Measurements from ENCODE around the gene OPRM1.

OPRM1 gene

DNA sequence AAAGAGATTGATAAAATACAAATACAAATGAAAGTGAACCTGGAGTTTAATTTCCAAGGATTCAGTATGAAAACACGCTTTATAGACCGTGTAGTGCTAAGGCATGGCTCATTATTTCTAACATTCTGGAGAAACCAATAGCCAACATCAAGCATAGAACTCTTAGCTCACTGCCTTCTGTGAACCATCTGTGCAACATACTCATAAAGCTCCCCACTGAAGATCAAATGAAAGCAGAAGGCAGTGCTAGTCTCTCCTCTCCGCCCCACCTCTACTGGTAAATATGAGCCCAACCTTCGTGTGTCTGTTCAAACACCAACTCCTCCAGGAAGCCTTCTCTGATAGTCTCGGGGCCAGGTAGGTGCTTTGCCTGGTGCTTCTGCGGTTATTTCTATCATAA, 163.9 kb downstream of the OPRM1 start:
- no peak for DNase-seq (ENCODE audit: low spot score)

DNA sequence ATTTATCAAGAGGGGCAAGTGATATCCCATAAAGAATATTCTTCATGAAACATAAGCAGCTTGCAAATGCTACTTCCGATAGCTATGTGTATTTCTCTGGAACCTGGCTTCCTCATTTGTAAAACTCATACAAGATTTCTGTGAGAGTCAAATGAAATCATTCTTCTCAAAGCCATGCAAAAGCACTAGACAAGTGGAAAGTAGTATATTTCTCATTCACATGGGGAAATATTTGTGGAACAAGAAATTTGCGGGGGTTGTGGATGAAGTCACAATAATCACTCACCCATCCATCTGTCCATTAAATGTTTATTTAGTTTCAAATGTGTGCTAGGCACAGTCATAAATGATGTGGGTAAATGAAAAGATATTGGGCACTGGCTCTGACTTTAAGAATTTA, 167.1 kb downstream of the OPRM1 start:
- no peak for DNase-seq (ENCODE audit: low spot score)

DNA sequence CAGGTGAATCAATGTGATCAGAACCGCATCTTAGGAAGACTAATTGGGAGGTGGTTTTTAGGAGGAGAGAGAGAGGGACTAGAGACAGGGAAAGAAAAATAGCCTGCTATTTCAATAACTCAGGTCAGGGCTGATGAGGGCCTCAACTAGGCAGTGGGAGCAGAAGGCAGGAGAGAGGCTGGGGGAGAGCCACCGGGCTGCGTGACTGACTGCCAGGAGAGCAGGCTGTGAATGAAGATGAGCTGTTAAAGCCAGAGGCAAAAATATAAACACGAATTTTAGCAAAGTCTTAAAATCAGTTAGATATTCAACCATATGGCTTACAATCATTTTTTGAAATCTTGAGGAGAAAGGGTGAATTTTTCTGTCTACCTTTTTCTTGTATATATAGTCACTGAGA, 168.0 kb downstream of the OPRM1 start:
- DNase-seq (ENCODE audit: low spot score): no peak

DNA sequence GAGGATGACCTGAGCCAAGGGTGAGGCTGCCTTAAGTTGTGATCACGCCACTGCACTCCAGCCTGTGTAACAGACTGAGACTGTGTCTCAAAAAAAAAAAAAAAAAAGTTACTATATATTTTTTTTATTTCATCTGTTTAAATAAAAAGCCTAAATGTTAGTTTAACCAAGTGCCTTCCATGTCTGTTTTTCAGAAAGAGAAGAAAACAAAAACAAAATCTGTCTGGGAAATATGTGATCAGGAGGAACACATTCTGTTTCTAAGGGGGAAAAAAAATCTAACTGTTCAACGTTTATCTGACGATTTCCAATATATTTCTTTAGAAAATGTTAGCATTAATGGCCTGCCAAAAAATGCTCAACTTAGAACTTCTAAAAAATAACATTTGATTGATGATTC, 170.5 kb downstream of the OPRM1 start:
- DNase-seq (ENCODE audit: low spot score): no peak

DNA sequence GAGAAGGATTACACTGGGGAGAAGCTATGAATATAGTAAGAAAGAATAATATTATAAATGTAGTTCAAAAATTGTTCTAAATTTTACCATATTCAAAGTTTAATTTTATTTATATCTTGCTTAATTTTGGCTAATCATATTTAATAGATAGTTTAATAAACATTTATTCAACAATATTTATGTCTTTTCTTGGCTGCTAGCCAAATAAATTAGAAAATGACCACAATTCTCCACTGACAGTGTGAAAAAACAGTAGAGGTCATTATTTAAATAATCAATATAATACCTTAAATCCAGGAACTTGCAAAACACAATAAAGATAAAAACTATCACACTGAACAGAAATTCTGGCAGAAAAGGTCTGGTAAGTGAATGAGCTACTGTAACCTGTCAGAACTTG, 171.6 kb downstream of the OPRM1 start:
- DNase-seq (ENCODE audit: low spot score): no peak

DNA sequence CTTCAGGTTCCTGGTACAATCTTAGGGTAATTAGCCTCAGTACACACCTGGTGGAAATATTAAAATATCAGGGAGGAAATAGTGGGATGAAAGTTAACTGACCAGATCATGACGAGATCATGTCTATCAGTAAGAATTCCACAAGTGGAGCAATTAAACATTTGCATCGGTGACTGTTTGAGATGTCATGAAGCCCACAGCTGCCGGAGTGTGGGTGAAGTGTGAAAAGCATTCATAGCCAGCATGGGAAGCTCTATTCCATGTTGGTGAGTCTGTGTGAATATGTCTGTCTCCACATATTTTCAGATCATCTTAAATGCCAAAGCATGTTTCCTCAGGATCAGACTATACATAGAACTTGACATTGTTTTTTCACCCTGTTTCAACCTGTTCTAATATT, 174.7 kb downstream of the OPRM1 start:
- DNase-seq (ENCODE audit: low spot score): no peak

DNA sequence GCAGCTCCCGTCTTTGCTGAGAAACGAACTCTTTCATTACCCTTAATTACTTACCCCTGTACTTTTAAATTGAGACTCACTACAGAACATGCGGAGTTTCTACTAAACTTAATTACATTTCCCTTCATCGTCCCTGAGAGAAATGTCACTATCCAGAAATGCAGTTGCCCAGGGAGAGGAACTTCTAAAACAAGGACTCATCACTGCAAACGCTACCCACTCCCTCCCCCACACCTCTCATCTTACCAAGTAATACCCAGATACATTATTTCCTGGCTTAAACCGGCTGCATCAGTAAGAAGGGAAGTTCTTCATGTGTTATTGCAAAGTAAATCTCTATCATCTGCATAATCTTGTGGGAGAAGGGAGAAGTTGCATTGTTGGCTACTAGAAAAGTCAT, 179.3 kb downstream of the OPRM1 start:
- no peak for DNase-seq (ENCODE audit: low spot score)

DNA sequence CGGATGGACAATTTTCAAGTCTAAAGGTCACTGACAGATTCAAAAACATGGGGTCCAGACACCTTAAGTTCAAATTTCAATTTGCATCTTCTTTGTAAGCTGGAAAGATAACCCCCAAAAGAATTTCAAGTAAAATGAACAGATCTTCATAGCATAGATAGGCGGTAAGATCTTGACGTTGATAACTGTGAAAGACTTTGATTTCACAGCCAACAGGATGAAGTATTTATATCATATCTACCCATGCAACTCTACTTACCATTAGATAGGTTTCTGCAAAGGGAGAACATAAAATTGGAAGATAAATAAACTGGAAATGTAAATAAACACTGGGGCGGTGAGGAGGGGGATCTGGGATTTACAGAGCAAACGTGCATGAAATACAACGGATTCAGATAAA, 179.7 kb downstream of the OPRM1 start:
- DNase-seq (ENCODE audit: low spot score): no peak

DNA sequence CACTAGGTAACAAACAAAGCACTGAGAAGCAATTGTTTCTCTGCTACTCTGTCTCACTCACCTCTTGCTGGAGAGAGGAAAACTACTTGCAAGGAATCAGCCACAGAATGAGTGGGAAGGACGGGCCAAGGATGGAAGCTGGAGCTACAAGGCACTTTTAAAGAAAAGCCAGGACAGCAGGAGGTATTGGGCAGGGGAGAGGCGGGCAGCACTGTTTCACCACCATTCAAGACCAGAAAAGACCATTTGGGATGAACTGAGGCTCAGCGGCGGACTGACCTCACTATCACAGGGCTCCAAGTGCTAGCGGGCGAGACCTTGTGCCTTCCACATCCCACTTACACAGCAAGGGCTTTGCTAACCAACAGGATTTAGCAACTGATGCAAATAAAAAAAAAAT, 180.2 kb downstream of the OPRM1 start:
- DNase-seq (ENCODE audit: low spot score): no peak

DNA sequence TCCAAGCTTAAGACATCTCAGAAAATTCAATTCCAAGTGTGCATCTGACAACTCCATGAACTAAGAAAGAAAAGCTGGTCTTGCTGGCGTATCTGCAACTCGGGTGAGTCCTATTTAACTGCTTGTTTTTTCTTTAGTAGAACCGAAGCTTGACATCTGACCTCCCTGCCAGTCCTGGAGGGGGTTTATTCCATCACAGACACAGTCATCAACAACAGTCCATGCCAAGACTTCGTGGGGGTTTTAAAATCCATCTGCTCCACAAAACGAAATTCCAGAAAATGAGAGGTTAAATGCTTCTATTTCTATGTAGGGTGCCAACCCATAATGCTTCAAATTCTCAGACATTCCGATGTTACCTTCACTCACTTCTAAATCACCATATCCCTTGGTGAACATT, 183.7 kb downstream of the OPRM1 start:
- no peak for DNase-seq (ENCODE audit: low spot score)

DNA sequence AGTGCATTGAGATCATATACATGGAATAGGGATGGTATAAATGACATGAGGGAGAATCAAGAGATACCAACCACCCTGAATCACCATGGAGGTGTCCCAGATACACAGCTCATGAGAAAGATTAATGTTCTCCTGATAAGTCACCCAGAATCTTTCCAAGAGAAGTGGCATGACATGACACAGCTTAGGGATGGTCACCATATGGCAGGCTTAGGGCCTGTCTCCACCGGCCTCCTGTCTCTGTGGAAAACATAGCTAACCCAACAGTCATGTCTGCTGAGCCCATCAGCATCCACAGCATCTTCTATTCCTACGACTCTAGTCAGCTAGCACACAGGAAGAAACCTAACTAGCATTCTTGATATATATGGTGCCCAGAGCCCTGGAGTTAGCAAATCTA, 184.3 kb downstream of the OPRM1 start:
- no peak for DNase-seq (ENCODE audit: low spot score)

DNA sequence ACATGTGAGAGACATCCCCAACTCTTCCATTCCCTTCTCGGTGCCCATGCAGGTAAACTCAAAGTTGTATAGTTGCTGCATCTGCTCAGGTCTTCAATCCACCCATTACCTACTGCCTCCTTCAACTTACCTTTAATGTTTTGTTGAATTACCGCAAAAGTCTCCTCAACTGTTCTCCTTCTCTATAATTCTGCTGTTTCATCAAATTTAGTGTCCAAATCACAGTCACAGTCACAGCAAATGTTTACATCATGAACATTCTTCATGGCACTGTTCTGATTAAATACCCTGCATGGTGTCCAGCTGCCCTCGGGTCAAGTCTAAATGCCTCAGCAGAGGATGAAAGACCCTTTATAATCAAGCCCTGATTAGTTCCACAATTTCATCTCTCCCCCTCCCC, 187.4 kb downstream of the OPRM1 start:
- no peak for DNase-seq (ENCODE audit: low spot score)

DNA sequence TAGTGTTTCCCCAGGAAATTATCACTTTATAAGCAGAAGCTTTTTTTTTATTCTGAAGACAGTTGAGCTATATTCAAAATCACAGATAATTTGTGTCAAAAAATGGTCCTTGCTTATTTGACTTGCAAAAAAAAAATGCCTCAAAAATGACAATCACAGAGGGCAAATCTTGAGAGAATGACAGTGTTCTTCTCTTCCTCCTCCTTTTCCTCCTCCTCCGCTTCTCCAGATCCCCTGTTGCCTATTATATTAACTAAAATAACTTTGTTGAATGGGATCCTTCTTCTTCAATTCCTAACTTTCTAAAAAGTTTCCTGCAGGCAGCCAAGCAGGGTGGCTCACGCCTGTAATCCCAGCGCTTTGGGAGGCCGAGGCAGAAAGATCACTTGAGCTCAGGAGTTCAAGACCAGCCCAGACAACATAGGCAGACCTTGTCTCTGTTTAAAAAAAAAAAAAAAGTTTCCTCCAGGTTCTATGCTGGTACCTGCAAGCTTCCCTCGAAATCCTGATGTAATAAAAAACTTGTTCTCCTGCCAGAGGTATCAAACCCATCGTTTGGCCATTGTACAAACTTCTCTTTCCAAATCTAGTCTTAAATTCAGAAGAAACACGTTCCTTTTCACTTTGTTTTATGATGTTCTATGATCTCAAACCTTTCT, 189.0 kb downstream of the OPRM1 start:
- no peak for DNase-seq (ENCODE audit: low spot score)

DNA sequence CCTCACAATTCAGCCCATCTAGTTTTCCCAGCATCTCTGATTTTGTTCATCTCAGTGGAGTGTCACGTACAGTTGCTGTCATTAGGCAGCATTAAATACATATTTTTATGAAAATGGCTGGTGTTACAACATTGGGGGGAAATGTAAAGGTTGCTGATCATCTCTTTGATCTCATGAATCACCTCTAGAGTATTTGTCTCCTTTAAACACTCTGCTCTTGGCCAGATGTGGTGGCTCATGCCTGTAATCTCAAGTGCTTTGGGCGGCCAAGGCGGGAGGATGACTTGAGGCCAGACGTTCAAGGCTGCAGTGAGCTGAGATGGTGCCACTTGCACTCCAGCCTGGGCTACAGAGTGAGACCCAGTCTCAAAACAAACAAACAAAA, 189.5 kb downstream of the OPRM1 start:
- no peak for DNase-seq (ENCODE audit: low spot score)

DNA sequence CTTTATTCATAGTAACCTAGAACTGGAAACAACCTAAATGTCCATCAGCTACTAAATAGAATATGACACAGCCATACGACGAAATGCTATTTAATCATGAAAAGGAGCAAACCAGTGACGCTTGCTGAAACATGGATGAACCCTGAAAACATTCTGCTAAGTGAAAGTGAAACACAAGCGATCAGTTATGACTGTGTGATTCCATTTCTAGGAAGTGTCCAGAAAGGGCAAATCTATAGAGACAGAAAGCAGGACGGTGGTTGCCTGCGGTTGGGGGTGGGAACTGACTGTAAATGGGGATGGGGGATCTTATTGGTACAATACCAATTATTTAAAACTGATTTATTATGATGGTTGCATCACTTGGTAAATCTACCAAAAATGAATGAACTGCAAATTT, 190.7 kb downstream of the OPRM1 start:
- peak; percentile 43 for DNase-seq (ENCODE audit: low spot score)

DNA sequence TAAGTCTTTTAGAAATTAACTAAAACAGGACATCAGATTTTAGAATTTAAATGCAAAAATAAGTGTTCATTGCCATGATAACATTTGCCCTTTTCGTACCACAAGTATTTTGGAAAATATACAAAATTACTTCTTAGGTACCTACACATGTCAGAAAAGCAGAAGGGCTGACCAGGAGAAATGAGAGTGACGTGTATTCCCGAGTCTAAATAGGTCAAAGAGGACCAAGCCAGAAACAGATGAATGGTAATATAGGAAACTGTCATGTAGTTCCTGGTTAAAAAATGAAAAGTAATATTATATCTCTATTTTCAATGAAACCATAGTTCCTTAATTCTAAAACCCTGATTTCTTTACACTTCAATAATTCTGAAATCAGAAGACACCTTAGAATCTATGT, 191.4 kb downstream of the OPRM1 start:
- DNase-seq (ENCODE audit: low spot score): no peak

DNA sequence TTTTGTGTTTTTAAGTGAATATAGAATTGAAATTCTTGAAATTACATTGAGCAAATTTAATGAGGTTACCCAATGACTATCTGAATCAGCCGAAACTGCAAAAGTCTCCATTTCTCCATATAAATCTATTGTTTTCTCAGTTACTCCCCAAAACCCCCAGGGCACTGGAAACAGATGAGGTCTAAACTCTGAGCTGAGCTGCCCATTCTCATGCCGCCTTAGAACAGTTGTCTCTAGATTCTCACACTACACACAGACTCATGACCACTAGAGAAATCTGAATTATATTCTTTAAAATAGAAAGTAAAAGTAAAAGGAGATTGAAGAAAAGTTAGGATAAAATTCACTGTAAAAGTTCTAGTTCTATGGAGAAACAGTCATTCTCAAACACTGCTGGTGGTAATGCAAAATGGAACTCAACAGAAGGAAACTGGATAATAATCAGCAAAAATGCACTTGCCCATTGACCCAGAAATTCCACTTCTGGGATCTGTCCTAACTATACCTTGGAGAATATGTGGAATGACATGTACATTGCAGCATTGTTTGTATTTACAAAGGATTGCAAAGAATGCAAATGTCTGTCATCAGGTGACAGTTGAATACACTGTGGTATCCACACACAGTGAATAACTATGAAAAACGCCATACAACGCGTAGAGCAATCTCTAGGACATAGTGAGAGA, 192.0 kb downstream of the OPRM1 start:
- DNase-seq (ENCODE audit: low spot score): no peak

DNA sequence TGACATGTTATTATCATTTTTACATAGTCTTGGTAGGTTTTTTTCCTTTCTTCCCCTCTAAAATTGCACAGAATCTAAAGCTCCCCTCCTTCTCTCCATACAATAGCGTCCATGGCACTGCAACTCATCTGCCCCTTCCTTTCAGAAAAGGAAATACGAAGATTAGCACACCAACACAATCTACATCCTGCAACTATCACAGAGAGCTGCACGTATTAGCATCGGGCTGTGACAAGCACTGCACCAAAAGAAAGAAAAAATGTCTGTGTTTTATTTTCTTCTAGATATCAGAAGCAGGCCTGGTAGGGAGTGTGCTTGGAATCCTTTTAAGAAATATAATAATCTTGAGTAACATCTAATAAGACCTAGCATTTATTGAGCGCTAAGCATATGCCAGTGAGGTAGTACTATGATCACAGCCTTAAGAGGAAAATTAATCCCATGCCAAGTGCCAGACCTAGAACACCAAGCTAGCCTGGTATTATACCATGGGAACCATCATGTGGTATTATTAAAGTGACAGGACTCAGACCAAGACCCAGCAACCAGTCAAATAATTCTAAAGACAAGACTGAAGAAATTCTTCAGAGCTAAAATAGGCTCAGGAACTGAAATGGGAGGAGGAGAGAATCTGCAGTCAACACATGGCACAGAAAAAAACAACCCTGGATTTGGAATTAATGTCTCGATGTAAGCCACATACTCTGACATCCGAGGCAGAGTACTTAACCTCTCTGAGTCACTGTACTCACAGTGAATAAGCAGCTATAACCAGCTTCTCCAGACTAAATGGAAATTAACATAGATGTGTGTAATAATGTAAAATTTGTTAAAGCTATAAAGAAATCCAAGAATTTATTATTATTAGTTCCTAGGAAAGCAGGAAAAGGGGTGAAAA, 193.2 kb downstream of the OPRM1 start:
- DNase-seq (ENCODE audit: low spot score): peak; percentile 26

DNA sequence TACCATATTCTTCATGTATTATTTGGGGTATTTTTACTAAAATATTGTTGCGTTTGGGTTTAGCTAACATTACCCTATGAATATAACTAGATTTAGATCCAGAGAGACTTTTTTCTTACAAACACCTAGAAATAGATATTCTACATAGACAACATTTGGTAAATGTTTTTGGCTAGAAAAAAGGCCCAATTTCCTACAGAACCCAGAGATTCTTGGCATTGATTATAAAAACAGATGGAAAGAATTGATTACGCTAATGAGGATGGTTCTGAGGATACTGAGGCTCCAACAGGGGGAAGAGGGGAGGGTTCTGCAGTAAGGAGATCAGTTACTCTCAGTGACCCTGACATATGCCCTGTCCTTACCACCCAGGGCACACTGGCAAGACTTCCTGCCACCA, 194.3 kb downstream of the OPRM1 start:
- no peak for DNase-seq (ENCODE audit: low spot score)

DNA sequence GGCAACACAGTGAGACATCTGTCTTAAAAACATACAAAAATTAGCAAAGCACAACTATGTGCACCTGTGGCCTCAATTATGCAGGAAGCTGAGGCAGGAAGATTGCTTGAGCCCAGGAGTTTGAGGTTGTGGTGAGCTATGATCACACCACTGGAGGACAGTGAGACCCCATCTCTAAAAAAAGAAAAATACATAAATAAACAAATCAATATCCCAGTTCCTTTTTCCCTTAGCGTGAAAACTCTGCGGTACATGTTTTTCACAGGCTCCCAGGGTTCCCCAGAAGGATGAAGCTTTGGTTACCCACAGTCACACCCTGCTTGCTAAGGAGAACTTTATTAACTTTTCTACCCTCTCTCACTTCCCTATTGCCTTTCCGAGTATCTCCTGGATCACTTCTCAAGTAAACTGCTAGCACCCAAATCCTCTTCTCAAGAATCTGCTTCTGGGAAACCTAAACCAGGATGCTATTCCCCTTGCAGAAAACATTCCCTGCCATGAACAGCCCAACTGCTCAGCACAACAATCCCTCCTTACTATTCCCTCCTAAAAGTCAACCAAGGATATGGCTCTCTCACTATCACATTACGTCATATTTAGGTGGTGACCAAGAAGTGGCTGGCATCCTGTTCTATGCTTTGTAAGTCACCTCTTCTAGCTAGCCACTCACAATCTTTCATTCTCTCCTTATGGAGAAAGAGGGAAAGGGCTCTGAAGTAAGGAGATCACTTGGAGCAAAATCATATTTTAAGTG, 195.2 kb downstream of the OPRM1 start:
- no peak for DNase-seq (ENCODE audit: low spot score)

DNA sequence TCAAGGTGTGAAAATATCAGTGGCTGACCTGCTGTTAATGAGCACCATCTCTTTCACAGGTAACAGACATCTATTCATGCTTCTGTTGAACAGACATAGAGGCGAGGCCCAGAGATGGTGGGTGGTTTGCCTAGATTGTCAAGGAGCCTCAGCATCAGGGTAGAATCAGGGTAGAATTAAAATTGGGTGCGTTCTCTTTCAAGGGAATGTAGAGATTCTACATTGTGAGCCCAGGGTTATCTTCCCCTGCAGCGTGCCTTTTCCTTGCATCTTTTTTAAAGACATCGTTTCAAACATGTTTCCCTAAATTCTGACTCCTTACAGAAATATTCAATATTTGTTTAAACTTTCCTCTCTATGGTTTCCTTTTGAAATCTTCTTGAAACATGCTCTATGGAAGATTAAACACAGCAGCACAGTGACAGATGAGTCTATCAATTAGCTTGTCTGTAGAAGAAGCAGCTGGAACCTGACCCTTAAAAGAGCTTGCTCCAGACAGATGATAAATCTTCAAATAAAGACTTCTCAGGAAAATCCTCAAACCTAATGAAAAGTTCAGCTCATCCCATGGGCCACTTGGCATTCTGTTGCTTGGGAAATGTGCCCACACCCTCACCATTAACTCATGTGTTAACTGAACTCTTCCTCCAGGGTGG, 197.7 kb downstream of the OPRM1 start:
- DNase-seq (ENCODE audit: low spot score): no peak

DNA sequence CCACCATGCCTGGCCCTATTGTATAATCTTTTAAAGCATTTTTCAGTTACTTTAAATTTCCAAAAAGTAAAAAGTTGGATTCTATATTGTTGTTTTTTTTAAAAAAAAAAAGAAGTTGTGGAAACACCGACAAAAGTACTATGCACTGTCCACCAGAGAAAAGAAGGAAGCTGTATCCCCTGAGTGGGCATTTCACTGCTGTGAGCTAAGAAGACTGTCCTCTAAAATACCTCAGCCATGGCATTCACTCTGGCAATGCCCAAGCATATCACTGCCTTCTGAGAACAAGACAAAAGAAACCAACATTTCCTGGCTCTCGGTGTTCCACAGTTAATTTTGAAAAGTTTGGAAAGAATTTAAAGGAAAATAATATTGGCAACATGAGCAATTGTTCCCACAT, 199.8 kb downstream of the OPRM1 start:
- no peak for DNase-seq (ENCODE audit: low spot score)
